Islet of Langerhans (tissue), 1 donor: ENCODE measurements around the gene MED13L.

Source experiments
- FAIRE-seq: peaks from one replicate; lab custom pipeline; 2011; peaks lifted over from hg19 to GRCh38; lab: Jason Lieb, UNC

Gene MED13L

DNA sequence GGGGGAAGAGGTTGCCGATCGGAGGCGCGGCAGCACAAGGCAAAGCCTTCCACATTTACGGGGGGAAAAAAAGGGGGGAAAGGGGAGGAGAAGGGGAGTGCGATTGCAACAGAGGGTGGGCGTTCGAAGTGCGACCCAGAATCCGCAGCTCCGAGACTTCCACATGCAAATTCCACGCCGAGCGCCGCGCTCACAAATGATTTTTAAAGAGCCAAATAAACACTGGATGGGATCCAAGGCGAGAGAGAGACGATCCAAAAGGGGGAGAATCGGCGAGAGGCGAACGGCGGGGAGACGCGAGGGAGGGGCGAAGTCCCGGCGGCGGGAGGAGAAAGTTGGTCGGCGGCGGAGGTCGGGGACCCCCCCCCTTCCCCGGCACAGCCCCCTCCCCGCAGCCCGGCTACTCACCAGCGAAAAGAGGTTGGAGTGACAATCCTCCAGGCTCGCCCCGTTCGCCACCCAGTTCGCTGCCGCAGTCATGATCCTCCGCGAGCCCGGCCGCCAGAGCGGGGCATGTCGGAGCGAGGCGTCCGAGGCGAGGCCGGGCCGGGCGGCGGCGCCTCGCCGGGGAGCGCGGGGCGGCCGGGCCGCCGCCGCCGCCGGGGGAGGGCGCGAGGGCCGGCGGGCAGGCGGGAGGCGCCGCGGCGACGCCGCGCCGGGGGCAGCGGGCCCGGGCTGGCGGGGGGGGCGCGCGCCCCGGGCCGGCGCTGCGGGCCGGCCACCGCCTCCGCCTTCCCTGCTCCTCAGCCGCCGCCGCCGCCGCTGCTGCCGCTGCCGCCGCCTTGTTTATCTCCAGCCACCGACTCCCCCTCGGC, 634 bp downstream of the MED13L start:
- FAIRE-seq: no peak

DNA sequence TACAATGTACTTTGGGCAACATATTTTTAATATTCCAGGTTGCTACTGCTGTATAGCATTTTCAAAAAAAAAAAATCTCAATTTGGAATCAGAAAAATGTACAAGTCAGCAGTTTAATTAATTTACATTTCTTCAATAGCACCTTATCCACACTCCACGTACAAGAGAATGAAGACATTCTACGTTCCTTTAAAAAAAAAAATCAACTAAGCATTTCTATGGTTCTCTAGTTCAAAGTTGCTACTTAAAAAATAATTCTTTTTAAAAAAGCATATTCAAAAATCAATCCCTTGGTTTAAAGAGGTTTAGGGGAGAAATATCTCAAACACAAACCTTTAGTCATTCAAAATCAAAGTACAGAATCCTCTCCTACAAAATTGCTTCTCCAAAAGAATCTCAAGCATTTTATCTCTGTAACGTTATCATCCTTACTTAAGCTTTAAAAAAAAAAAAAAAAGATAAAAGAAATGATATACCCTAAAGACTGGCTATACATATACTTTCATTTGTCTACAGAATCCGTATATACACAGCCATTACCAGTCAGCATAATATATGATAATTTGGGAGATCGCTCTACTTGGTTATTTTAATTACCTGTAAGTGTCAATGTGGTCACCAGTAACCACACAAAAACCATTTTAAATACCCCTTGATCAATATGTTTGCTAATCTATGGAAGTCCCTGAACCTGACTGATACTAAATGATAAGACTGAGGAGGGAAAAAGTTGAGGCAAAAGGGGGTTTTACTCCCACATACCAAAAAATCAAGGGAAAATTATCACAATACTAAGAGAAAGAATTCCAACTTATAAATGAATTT, 2.7 kb downstream of the MED13L start:
- FAIRE-seq: no peak

DNA sequence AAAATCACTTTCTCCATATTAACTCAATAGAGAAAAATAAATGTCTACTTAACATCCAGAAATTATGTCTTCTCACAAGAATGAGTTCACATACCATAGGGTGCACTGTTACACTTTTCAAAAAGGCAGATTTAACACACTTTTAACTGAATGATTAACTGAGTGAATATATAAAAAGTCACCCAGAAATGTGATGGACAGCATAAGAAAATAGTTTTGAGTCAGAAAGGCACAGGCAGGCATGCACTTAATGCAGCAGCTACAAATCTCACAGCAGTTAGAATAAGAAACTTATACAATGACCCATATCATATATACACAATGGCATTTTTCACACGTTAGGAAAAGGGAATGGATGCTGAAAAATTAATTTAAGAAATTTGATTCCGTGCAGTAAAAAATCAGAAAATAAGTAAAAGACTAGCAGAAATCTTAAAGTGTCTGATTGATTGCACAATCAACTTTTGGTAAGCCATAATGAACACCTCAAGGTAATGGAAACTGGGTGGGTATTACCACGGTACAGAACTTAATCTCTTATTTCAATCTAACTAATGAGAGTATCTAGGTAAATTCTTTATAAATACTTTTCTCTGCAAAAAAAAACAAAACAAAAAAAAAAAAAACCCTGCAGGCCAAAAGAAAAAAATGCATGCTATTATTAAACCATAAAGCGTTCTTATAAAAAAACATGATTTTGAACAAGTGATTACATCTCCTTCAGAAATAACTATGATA, 3.5 kb downstream of the MED13L start:
- peak; percentile 36 for FAIRE-seq

DNA sequence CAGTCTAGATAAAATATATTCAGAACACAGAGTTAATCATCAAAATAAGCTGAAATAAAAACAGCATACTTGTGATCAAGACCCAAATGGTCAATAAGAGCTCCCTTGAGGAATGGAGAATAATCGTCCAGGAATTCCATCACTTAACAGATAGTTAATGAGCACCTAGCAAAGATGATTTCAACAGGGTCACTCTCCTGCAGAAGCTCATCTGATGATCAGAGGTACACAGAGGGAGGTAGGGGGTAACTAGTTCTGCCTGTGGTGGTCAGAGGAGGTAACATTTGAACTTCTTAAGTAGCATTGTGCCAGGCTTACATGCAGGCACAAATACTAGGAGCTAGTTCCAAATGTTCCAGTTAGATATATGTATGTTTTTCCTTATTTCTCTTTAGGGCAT, 9.5 kb downstream of the MED13L start:
- FAIRE-seq: no peak

DNA sequence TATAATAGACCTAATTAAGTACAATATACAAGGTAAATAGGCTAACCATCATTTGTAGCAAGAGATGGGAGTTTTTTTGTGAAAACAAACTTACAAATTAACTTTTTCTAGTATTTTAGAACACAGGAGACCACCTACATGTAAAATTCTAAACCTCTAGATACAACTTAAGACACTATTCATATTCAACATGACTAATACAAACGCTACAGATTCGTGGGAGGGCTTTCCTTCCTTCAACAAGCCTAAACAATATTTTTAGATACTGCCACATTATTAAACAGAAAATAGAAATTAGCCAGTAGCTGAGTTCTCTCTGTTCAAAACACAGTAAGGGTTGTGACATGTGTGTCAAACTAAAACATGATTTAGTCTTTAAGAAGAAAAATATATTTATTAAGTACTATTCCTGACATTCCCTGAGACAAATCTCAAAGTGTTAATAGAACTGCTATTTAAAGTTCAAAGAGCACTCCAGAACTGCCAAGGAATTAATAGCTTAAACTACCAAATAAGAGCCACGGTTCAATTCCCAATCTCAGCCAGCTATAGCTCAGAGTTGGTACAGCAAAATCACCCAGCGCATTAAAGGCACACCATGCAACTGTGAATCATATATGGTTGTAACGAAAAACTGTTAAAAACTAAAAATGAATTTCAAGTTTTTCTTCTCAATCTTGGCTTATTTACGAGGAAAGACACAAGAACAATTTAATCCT, 10.7 kb downstream of the MED13L start:
- no peak for FAIRE-seq

DNA sequence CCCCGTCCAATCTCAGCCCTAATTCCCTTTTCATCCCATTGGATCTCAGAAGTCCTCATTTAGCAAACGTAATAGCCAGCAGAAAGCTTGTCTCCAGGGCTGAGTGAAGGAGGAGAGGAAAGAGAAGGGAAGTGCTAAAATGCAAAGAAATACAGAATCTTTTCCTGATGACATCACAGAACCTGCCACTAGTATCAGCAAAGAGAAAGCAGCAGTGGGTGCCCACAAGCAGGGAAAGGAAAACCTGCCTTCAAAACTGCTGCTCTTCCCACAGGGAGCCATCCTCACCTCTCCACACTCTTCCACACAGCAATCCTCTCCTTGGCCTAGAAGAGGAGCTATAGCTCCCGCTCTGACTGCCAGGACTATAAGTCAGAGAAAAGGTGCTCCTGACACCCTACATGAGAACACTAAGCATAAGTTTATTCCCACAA, 11.3 kb downstream of the MED13L start:
- no peak for FAIRE-seq

DNA sequence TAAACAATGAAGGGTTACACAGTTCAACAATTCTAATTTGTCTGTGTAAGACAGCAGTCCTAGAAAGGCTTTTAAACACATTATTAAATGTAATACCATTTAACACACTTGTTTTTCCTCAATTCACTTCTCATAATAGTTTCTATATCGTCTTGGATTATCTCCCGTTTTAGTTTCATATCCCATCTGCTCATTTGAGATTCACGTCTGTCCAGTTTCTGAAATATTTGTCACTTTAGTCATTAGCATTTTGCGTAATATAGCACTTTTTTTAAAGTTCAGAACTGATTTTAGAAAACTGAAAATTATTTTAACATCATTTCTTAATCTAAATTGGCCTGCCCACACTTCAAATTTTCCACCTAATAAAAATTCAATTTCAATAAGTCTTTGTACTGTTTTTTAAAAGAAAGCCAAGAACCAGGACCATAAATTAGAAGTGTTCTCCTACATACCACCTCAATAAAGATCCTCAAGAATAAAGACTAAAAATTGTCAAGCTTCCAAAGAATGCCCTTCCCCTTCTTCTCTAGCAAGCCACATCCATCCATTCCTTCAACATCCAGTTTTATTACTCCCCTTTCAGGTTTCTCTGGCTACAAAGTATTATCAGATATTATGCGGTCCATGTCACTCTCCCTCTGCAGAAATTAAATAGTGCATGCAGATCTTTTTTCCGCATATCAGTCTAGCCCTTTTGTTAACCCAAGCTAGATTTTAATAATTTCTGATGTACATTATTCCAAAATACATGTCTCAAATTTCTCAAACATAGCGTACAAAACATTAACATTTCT, 11.9 kb downstream of the MED13L start:
- no peak for FAIRE-seq

DNA sequence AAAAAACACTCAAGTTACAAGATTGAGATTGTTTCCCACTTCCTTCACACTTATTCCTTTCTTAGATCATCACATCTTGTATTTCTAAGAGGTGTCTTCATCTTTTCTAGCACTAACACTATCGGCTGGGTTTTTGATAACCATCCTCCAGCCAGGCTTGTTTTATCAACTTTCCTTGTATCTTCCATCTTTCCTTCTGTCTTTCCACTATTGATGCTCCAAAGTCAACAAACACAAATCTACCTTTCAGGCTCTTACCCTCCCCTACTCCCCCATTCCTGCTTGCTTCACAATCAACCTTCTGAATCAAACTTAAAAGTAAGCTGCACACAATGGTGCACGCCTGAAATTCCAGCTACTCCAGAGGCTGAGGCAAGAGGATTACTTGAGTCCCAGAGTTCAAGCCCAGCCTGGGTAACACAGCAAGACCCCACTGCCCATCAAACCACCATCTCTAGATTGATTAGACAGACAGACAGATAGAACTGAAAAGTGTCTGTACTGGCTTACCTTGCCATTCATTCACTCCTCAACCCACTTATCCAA, 12.9 kb downstream of the MED13L start:
- no peak for FAIRE-seq

DNA sequence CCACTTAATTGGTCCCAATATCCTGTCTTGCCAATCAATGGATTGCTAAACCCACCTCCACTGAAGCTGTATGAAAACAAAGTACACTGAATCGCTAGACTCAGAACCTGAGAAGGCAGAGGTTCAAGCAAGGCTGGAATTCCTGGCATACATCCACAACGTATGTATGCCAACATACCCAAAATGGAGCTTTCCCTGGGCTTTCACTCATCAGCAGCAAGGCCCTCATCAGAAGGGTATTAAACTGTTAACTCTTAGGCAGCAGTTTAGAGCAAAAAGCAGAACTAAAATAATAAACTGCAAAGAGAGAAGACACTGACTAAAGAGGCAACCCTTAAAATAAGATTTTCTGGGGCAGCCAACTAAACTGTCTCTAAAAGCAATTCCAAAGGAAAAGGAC, 13.6 kb downstream of the MED13L start:
- no peak for FAIRE-seq

DNA sequence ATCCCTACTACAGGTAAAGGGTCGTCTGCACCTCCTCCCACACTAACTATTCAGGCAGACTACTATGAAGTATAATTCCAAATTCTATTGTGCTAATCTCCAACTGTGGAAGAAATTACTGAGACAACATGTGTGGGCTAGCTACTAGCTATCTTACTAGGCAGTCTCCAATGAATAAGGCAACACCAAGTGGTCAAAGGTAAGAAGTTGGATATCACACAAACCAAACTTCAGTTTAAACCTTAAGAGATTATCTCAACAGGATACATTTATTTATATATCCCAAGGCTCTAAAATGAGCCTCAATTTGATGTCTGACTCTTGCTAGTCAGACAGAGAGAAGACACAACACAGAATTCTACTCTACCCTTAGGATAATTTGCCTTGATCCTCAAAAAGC, 14.1 kb downstream of the MED13L start:
- FAIRE-seq: no peak

DNA sequence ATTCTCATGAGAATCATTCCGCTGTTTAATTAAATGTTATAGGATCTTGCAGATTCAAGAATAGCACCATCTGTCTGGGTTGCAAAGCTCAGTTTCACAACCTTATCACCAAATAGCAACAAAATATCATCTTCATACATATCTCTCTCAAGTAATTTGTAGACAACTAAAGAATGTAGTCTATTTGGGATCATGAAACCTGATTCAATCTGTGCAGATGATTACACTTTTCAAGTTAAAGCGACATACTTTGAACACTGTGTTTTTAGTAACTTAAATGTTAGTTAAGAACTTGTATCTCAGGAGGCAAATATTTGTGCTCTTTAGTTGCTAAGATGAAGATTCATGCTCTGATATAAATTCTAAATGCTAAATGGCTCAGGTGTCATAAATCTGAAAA, 14.8 kb downstream of the MED13L start:
- no peak for FAIRE-seq

DNA sequence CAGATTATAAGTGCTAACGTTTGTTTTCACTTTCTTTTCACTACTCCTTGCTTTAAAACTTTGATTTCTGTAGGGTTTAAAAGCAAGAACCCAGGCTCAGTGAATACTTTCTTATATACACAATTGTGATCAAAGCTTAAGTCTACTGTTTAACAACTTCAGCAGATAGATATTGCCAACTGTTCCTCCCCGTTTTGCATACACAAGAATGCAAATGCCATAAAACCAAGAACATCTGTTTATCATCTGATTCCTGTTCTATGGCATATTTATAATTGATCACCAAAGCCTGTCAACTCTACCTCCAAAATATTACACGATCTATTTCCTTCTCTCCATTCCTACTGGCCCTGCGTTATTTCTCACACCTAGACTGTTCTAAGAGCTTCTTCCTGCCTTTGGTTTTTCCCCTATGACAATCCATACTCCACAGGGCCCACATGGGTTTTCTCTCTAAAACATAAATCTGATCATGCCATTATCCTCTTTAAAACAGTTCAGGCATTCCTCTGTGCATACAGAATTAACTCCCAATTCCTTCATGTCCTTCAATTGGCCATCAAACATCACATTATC, 15.9 kb downstream of the MED13L start:
- FAIRE-seq: no peak

DNA sequence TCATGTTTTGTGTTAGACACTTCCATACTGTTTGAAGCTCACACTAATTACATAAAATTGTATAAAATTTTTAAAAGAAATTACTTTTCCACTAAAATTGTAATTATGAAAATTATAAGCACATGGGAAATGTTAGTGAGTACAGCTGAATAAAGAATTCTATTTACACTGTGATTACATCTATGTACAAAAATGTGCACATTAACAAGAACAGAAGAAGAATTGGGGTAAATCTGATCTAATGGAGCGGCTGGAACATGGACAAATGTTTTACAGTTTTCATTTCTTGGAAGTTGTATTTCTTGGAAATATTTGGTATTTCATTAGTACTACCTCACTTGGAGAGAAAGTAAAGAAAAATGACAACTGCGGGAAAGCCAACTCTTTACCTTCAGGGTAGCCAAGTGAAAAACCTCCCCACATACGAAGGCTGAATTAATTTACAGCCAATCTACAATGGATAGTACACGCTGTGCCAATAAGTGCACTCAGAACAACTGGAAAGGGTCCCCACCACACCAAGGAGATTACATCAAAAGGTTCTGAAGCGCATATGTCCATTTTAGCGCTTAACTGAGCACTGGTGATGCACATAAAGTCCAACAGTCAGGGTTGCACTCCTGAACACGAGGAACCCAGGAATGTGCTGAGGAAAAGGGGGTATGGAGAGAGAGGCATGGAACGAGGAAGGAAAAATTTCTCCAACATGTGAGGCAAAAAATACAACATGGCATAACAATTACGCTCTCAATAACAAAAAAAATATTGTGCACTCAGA, 17.5 kb downstream of the MED13L start:
- FAIRE-seq: no peak

DNA sequence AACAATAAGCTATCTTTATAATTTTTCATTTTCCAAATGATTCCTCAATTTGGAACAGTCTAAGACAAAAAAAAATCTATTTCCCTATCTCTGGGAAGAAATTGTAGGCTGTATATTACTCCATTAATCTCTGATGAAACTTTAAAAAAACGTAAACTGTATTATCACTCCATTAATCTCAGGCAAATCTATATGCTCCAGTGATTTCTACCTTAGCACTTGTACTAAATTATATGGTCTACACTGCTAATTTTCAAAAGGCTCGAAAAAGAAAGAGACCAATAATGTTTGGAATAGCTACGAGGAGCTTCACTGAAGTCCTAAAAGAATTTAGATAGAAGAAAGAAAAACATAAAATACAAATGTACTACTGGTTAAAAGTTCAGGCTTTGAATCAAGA, 19.7 kb downstream of the MED13L start:
- peak; percentile 74 for FAIRE-seq

DNA sequence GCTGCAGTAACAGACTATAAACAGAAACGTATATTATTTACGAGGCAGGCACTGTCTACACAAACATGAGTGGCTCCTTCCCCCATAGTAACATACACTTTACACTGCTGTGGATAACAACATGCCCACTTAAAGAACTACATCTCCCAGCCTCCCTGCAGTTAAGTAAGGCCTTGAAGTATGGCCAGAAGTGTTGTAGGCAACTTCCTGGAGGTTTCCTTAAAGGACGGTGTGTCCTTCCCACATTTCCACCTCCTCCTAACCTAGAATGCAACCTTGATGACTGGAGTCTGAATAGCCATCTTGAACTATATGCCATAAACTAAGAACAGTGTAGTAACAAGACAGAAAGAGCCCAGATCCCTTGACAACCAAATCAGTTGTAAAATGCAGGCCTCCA, 20.3 kb downstream of the MED13L start:
- FAIRE-seq: no peak

DNA sequence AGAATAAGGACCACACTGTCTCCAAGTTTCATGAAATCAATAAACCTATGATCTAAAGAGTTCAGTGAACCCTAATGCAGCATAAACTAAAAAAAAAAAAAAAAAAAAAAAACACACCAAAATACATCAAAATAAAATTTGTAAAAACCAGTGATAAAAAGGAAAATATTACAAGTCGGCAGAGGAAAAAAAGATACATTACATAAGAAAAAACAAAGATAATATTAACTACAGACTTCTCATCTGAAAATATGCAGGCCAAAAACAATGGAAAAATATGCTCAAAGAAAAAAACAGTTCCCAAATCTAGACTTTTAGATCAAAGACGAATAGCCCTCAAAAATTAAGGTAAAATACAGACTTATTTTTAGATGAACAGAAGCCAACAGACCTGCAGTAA, 27.6 kb downstream of the MED13L start:
- peak; percentile 87 for FAIRE-seq

DNA sequence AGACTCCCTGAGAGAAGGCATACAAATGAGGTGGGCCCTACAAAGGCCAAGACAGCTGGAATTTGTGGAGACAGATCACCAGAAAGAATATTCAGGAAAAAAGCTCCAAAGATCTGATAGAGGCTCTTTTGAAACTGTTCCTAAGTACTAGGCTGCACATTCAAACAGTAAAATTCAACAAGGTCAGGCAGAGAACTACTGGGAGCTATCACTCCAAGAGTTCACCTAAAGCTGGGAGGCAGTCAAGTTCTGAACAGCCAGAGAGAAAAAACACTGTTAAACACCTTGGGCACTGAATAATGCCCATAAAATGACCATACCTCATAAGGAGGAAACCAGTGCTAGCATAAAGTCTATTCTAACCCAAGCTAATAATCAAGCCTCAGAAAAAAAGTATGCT, 28.6 kb downstream of the MED13L start:
- no peak for FAIRE-seq

DNA sequence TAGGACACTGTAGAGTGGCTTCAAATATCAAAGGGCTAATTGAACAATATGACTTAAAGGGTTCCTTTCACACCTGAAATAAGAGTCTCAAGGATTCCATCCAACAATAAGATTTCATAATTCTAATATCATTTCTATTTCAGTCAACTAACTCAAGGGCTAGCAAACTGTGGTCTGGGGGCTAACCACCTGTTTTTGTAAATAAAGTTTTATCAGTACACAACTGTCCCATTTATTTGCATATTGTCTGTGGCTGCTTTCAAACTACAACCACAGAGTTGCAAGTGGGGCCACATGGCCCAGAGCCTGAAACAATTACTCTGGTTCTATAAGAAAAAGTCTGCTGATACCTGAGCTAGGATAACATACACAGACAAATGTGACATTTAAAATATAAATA, 29.1 kb downstream of the MED13L start:
- FAIRE-seq: no peak

DNA sequence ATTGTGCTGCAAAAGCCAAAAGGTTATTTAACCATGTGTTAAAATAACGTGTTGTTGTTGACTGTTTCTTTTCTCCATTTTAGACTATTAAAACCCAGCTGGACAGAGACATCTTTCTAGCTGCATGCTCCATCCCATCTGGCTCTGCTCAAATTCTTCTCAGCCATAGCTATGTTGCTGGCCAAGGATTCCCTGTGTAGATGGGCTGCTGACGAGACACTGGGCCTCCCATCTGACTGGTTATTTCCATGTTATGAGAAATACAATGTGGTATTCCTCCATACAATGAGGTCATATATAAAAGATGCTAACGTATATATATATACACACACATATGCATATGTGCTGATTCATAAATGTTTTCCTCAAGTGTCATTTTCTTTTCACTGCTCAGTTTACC, 30.1 kb downstream of the MED13L start:
- no peak for FAIRE-seq
